ENCODE measurements around the gene PPM1L. TPM values are rescaled to one million over a fixed set of nuclear protein-coding genes. Genes with fewer than 3 reads are reported as not detected.

The PPM1L gene
- total RNA-seq, 4 donors from 2014 or later = 30.8 to 88.1 (median 52.7) TPM

GRCh38 chr3:160829486-160830009, 73.5 kb downstream of the PPM1L start:
- H3K27ac ChIP-seq (replicated peaks in 1 of 4) = no peak overlapping the region

GRCh38 chr3:160830796-160831195, 74.8 kb downstream of the PPM1L start:
- Histone ChIP-seq H3K36me3 (no peaks in the 10 kb centered on the region), H3K27ac (replicated peaks in 1 of 4) (no peak overlapping the region), H3K27me3 (no peaks in the 10 kb centered on the region), H3K9me3 (no peaks in the 10 kb centered on the region), H3K4me1 (peaks cover 5 to 20% (median 11%) of the 10 kb centered on the region in 4 donors), H3K4me3 (no peak overlapping the region)
- WGBS = 53% methylated on average over 1 of the region's 1 CpG
- intact Hi-C loops (cut with DNase I) = no loop called here
- DNase-seq (ENCODE audit: extremely low spot score) = no peak
- TF ChIP-seq CTCF (IDR thresholded peaks at IDR 0.05) (no peak), POLR2AphosphoS5 (IDR thresholded peaks at IDR 0.05) (no peak), POLR2A (IDR thresholded peaks at IDR 0.05; ENCODE audit: low read depth) (no peak), EP300 (IDR thresholded peaks at IDR 0.05) (no peak)

More at GRCh38 chr3:160829486-160830009, 73.5 kb downstream of the PPM1L start:
- no peaks in the 10 kb centered on the region for H3K9me3 ChIP-seq
- WGBS = 68% methylated on average over 3 of the region's 3 CpGs
- no peaks in the 10 kb centered on the region for H3K27me3 ChIP-seq
- no peak for DNase-seq (ENCODE audit: extremely low spot score)
- peaks cover 5 to 20% (median 11%) of the 10 kb centered on the region in 4 donors for H3K4me1 ChIP-seq
- intact Hi-C loops (cut with DNase I) = no loop called here
- TF ChIP-seq POLR2A (IDR thresholded peaks at IDR 0.05; ENCODE audit: low read depth) (no peak), EP300 (IDR thresholded peaks at IDR 0.05) (no peak), CTCF (IDR thresholded peaks at IDR 0.05) (no peak), POLR2AphosphoS5 (IDR thresholded peaks at IDR 0.05) (no peak)
- no peak overlapping the region for H3K4me3 ChIP-seq
- H3K36me3 ChIP-seq = no peaks in the 10 kb centered on the region

GRCh38 chr3:160831401-160831800, 75.4 kb downstream of the PPM1L start:
- TF ChIP-seq POLR2A (IDR thresholded peaks at IDR 0.05; ENCODE audit: low read depth) = no peak
- TF ChIP-seq CTCF (IDR thresholded peaks at IDR 0.05) = no peak
- no peak for TF ChIP-seq EP300 (IDR thresholded peaks at IDR 0.05)
- TF ChIP-seq POLR2AphosphoS5 (IDR thresholded peaks at IDR 0.05) = no peak
- Histone ChIP-seq H3K9me3 (no peaks in the 10 kb centered on the region), H3K27ac (replicated peaks in 1 of 4) (no peak overlapping the region), H3K27me3 (no peaks in the 10 kb centered on the region), H3K36me3 (no peaks in the 10 kb centered on the region), H3K4me3 (no peak overlapping the region), H3K4me1 (peaks cover 5 to 20% (median 11%) of the 10 kb centered on the region in 4 donors)
- DNase-seq (ENCODE audit: extremely low spot score) = no peak
- intact Hi-C loops (cut with DNase I) = no loop called here
- WGBS = 87% methylated on average over 3 of the region's 3 CpGs

- 67% methylated on average over 3 of the region's 3 CpGs for WGBS
- no peak overlapping the region for H3K27ac ChIP-seq (replicated peaks in 1 of 4)
- no peak overlapping the region for H3K4me3 ChIP-seq
- intact Hi-C loops (cut with DNase I) = no loop called here
- no peaks in the 10 kb centered on the region for H3K27me3 ChIP-seq
- no peaks in the 10 kb centered on the region for H3K9me3 ChIP-seq
- DNase-seq (ENCODE audit: extremely low spot score) = no peak
- H3K4me1 ChIP-seq = peaks cover 3 to 17% (median 10%) of the 10 kb centered on the region in 4 donors
- H3K36me3 ChIP-seq = no peaks in the 10 kb centered on the region
- TF ChIP-seq POLR2AphosphoS5 (IDR thresholded peaks at IDR 0.05) (no peak), EP300 (IDR thresholded peaks at IDR 0.05) (no peak), CTCF (IDR thresholded peaks at IDR 0.05) (no peak), POLR2A (IDR thresholded peaks at IDR 0.05; ENCODE audit: low read depth) (no peak)
Observed at GRCh38 chr3:160837394-160837980, 81.5 kb downstream of the PPM1L start.
